ENCODE data around the gene RPS29.
"Not testable (repeated sequence)": the region's sequence is repeated elsewhere in the genome, so short reads cannot be mapped to it uniquely, and the experiment has no call there.

RPS29 gene

DNA sequence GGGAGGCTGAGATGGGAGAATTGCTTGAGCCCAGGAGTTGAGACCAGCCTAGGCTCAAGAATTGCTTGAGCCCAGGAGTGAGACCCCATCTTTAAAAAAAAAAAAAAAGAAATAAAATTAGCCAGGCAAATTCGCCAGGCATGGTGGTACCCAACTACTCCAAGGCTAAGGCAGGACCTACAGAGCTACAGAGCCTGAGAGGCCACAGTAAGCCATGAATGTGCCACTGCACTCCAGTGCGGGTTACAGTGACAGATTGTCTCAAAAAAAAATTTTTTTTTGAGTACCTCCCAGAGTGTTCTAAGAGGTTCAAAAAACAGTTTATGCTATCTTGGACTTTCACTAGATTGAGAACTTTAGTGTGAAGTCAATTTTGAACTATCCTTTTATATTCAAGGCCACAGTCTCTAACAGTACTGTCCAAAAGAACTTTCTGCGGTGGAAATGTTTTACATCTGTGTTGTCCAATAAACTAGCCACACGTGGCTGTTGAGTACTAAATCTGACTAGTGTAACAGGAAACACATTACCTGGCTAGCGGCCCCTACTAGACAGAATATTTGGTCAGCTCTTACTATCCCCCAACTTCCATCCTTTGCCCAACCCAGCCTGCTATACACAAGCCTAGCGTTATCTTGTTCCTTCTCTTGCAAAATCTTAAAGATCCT lies 31.8 kb upstream of the RPS29 start:
- H3K4me1 Mint-ChIP-seq (ENCODE audit: low read depth) = peaks cover 32% of the 10 kb centered on the region
- peak overlapping the region; percentile 98 for H3K4me3 Mint-ChIP-seq
- no peak for DNase-seq (ENCODE audit: low spot score)
- no peaks in the 10 kb centered on the region for H3K9me3 Mint-ChIP-seq
- peaks cover 64% of the 10 kb centered on the region for H3K36me3 Mint-ChIP-seq (ENCODE audit: low read depth)
- no peaks in the 10 kb centered on the region for H3K27me3 Mint-ChIP-seq (ENCODE audit: low read depth)
- peak overlapping the region; percentile 47 for H3K27ac Mint-ChIP-seq

DNA sequence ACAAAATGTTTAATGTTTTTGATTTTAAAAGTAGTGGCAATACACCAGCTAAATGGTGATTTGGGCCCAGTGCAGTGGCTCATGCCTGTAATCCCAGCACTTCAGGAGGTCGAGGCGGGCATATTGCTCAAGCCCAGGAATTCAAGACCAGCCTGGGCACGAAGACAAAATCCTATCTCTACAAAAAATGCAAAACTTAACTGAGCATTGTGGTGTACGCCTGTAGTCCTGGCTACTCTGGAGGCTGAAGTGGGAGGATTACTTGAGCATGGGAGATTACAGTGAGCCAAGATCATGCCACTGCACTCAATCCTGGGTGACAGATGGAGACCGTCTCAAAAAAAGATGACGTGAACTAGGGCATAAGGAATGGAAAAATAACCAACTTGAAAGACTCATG lies 29.6 kb upstream of the RPS29 start:
- Mint-ChIP-seq H3K4me3 (no peak overlapping the region), H3K9me3 (no peaks in the 10 kb centered on the region), H3K27ac (no peak overlapping the region), H3K4me1 (ENCODE audit: low read depth) (peaks cover 26% of the 10 kb centered on the region), H3K27me3 (ENCODE audit: low read depth) (no peaks in the 10 kb centered on the region), H3K36me3 (ENCODE audit: low read depth) (peaks cover 57% of the 10 kb centered on the region)
- no peak for DNase-seq (ENCODE audit: low spot score)

DNA sequence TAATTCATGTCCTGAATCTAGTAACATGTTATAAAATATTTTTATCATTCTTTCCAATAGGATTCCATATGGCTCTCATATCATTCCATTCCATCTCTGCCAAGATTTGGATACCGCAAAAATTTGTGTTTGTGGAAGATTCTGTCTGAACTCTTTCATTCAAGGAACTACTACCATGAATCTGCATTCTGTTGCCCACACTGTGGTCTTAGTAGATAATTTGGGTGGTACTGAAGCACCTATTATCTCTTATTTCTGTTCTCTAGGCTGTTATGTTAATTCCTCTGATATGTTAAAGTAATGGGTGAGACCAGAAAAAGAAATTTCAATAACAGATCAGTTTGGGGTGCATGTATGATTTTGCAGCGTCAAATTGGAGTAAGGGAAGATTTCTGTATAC lies 28.0 kb upstream of the RPS29 start:
- Mint-ChIP-seq H3K36me3 (ENCODE audit: low read depth) (peaks cover 48% of the 10 kb centered on the region), H3K4me1 (ENCODE audit: low read depth) (peaks cover 26% of the 10 kb centered on the region), H3K4me3 (no peak overlapping the region), H3K27me3 (ENCODE audit: low read depth) (no peaks in the 10 kb centered on the region), H3K9me3 (no peaks in the 10 kb centered on the region), H3K27ac (no peak overlapping the region)
- DNase-seq (ENCODE audit: low spot score) = no peak

DNA sequence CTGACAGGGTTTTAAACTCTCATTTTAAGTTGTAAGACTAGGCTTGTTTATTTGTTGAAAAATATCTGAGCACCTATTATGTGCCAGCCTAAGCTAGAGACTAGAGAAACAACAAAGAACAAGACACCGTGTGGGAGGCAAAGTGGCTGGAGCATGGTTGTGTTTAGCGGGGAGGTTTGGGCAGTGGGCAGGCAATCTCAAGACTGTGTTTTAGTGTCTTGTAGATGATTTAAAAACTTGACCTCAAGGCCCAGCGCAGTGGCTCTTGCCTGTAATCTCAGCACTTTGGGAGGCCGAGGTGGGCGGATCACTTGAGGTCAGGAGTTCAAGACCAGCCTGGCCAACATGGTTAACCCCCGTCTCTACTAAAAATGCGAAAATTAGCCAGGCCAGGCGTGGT lies 26.5 kb upstream of the RPS29 start:
- no peak overlapping the region for H3K27ac Mint-ChIP-seq
- no peak overlapping the region for H3K4me3 Mint-ChIP-seq
- no peaks in the 10 kb centered on the region for H3K27me3 Mint-ChIP-seq (ENCODE audit: low read depth)
- H3K9me3 Mint-ChIP-seq = no peaks in the 10 kb centered on the region
- H3K4me1 Mint-ChIP-seq (ENCODE audit: low read depth) = peaks cover 15% of the 10 kb centered on the region
- no peak for DNase-seq (ENCODE audit: low spot score)
- peaks cover 44% of the 10 kb centered on the region for H3K36me3 Mint-ChIP-seq (ENCODE audit: low read depth)

DNA sequence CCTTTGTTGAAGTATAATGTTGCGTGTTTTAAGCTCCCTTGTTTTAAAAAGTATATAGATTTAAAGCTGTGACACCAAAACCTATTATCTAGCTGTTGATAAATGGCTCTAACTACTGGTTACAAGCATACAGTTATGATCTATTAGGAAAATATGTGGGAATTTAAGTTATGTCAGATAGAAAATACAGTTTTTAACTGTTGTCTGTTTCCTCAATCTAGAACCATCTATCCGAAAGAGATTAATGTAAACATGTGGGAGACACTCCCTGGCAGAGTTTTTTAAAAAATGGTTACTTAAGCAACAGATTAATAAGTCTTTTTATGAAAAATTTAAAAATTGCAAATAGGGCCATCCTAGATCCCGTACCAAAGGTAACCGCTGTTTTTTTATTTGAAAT lies 26.1 kb upstream of the RPS29 start:
- no peaks in the 10 kb centered on the region for H3K9me3 Mint-ChIP-seq
- H3K27me3 Mint-ChIP-seq (ENCODE audit: low read depth) = no peaks in the 10 kb centered on the region
- H3K4me1 Mint-ChIP-seq (ENCODE audit: low read depth) = peaks cover 12% of the 10 kb centered on the region
- H3K27ac Mint-ChIP-seq = no peak overlapping the region
- no peak for DNase-seq (ENCODE audit: low spot score)
- peaks cover 42% of the 10 kb centered on the region for H3K36me3 Mint-ChIP-seq (ENCODE audit: low read depth)
- H3K4me3 Mint-ChIP-seq = no peak overlapping the region

DNA sequence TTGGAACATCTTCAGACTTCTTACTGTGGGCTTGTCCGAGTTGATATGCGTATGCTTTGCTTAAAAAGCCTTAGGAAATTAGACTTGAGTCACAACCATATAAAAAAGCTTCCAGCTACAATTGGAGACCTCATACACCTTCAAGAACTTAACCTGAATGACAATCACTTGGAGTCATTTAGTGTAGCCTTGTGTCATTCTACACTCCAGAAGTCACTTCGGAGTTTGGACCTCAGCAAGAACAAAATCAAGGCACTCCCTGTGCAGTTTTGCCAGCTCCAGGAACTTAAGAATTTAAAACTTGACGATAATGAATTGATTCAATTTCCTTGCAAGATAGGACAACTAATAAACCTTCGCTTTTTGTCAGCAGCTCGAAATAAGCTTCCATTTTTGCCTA lies 21.4 kb upstream of the RPS29 start:
- Mint-ChIP-seq H3K9me3 (no peaks in the 10 kb centered on the region), H3K27me3 (ENCODE audit: low read depth) (no peaks in the 10 kb centered on the region), H3K27ac (no peak overlapping the region), H3K4me3 (no peak overlapping the region), H3K36me3 (ENCODE audit: low read depth) (peaks cover 42% of the 10 kb centered on the region), H3K4me1 (ENCODE audit: low read depth) (peaks cover 9% of the 10 kb centered on the region)
- DNase-seq (ENCODE audit: low spot score) = no peak

DNA sequence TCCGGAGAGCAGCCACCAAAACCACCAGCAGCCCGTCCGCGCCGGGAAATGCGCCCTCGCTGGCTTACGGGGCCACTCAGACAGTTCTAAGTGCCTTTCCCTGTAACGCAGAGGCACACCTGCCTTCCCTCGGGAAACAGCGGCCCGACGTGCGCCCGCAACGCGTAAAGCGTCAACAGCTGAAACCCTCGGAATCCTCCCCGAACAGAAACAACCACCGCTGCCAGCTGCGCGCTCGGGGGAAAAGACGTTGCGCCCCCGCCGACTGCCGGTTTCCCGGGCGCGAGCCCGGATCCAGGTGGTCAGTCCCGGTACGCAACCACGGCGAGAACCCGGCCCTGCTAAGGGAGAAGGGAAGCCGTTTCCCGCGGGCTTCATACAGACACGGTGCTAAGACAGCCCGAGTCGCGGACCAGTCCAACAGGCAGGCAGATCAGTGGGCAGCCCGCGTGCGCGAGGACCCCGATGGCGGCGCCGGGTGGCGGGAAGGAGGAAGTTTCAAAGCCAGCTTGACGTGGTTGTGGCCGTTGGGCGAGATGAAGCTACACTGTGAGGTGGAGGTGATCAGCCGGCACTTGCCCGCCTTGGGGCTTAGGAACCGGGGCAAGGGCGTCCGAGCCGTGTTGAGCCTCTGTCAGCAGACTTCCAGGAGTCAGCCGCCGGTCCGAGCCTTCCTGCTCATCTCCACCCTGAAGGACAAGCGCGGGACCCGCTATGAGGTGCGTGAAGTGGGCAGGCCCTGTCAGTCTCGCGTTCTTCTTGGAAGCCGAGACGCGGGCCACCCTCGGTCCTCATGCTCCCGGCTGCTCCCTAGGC lies 12.5 kb upstream of the RPS29 start, which contains the start of gene LRR1:
Gene LRR1, plus strand, starts transcription at position 456 of the 816 bp plus-strand sequence. Its CDS starts 81 bp downstream, at position 537.
- Mint-ChIP-seq H3K9me3 (no peaks in the 10 kb centered on the region), H3K36me3 (ENCODE audit: low read depth) (peaks cover 21% of the 10 kb centered on the region), H3K4me3 (peak within 1 kb of the TSS; percentile 91), H3K27ac (peak within 1 kb of the TSS; percentile 95), H3K27me3 (ENCODE audit: low read depth) (no peaks in the 10 kb centered on the region), H3K4me1 (ENCODE audit: low read depth) (peaks cover 36% of the 10 kb centered on the region)
- DNase-seq (ENCODE audit: low spot score) = peak; percentile 85

DNA sequence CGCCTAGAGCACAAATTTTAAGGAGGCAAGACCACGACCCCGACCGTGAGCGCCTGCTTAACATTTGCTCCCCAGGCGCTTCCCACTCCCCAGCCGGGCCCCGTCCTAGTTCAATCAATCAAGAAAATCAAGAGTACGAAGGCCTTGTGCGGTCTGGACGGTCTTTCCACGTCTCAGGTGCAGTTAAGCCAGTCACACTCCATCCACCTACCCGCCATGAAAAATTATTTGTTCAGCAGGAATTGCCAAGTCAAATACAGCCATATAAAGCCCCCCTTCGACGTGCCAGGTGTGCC lies 12.0 kb upstream of the RPS29 start:
- no peak for DNase-seq (ENCODE audit: low spot score)
- Mint-ChIP-seq H3K27me3 (ENCODE audit: low read depth) (no peaks in the 10 kb centered on the region), H3K4me3 (peak overlapping the region; percentile 91), H3K4me1 (ENCODE audit: low read depth) (peaks cover 36% of the 10 kb centered on the region), H3K36me3 (ENCODE audit: low read depth) (peaks cover 18% of the 10 kb centered on the region), H3K9me3 (no peaks in the 10 kb centered on the region), H3K27ac (peak overlapping the region; percentile 95)

DNA sequence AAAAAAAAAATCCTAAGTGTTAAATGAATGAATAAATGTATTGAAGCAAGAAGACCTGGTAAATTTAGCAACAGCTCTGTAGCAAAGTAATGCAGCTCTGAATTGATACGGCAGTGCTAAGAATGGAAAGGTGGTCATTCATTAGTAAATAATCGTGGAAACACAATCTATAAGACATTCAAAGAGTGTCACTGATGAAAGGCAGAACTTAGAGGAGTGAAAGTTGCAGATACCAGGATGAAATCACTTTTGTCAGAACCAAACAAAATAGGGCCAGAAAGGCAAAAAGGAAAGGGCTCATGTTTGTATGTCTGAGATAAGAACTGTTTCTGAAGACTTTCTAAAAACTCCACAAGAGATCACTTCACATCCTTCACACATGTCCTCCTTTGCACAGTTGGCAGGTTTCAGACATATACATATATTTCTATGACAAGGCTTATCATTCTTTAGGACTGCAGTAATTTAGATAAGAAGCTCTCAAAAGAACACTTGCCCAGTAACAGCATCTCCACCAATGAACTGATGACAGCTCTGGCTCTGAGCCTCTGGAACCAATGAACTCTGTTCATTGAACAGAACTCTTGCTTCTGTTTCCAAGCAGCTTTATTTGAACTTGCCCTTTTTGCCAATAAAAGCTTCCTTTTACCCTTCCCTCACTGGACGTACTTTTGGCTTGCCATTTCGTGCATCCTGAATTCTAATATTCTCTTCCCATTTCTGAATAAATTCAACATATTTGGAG lies 8.3 kb upstream of the RPS29 start:
- Mint-ChIP-seq H3K27me3 (ENCODE audit: low read depth) (no peaks in the 10 kb centered on the region), H3K4me3 (no peak overlapping the region), H3K9me3 (no peaks in the 10 kb centered on the region), H3K36me3 (ENCODE audit: low read depth) (peaks cover 3% of the 10 kb centered on the region), H3K4me1 (ENCODE audit: low read depth) (peaks cover 22% of the 10 kb centered on the region), H3K27ac (no peak overlapping the region)
- no peak for DNase-seq (ENCODE audit: low spot score)

DNA sequence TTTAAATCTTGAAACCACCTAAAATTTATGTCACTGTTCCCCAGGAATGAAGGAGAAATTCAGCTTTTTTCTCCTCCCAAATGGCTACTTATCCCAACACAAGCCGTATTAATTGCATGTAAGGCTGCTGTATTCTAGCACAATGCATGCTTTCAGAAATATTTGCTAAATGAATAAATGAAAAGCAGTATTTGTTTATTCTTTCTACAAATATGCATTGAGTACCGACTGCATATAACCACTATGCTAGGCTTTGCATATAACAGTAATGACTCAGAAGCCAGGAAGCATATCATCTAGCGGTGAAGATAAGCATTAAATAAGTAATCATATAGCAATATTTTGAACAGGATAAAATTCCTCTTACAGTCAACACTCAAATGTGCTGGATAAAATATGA lies 6.8 kb upstream of the RPS29 start:
- Mint-ChIP-seq H3K4me1 (ENCODE audit: low read depth) (peaks cover 22% of the 10 kb centered on the region), H3K27ac (no peak overlapping the region), H3K27me3 (ENCODE audit: low read depth) (no peaks in the 10 kb centered on the region), H3K9me3 (no peaks in the 10 kb centered on the region), H3K4me3 (no peak overlapping the region), H3K36me3 (ENCODE audit: low read depth) (no peaks in the 10 kb centered on the region)
- no peak for DNase-seq (ENCODE audit: low spot score)

DNA sequence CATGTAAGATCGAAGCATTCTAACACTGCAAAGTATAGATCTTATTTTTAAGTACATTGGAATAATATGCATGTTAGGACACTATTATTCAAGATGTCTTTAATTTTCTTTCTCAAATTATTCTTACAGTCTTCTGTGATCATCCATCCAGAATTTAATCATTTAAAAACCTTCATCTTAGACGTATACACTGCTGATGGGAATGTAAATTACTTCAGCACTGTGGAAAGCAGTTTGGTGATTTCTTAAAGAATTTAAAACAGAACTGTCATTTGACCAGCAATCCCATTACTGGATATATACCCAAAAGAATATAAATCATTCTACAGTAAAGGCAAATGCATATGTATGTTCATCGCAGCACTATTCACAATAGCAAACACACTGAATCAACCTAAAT lies 3.2 kb upstream of the RPS29 start:
- no peak overlapping the region for H3K27ac Mint-ChIP-seq
- no peaks in the 10 kb centered on the region for H3K9me3 Mint-ChIP-seq
- peaks cover 17% of the 10 kb centered on the region for H3K4me1 Mint-ChIP-seq (ENCODE audit: low read depth)
- H3K4me3 Mint-ChIP-seq = no peak overlapping the region
- DNase-seq (ENCODE audit: low spot score) = no peak
- peaks cover 5% of the 10 kb centered on the region for H3K27me3 Mint-ChIP-seq (ENCODE audit: low read depth)
- peaks cover 18% of the 10 kb centered on the region for H3K36me3 Mint-ChIP-seq (ENCODE audit: low read depth)

DNA sequence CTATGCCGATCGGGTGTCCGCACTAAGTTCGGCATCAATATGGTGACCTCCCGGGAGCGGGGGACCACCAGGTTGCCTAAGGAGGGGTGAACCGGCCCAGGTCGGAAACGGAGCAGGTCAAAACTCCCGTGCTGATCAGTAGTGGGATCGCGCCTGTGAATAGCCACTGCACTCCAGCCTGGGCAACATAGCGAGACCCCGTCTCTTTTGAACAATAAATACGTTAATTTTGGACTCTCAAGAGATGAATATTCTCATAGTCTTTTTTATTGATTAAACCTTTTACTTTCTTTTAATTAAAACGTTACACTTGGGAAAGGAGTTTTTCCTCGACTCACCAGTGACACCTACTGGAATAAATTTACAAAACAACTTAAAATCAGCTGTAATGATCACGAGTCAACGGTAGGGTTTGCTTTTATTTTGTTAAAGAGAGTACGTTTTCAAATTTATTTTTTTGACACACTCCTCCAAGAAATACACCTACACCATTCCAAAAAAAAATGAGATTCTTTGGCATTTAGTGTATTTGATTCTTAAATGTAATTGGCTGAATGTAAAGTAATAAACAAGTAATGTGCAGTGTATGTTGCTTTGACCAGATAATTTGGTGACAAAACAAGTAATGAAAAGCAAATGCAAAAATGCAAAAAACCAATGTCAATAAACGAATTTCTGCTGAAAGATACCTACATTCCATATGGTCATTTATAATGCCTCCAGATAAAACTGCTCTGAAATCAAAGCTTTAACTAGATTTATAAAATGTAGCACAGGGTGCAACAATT lies 687 bp upstream of the RPS29 start:
- Mint-ChIP-seq H3K4me3 (peak overlapping the region; percentile 88), H3K27ac (peak overlapping the region; percentile 89), H3K27me3 (ENCODE audit: low read depth) (peaks cover 5% of the 10 kb centered on the region), H3K9me3 (no peaks in the 10 kb centered on the region), H3K4me1 (ENCODE audit: low read depth) (peaks cover 36% of the 10 kb centered on the region), H3K36me3 (ENCODE audit: low read depth) (peaks cover 41% of the 10 kb centered on the region)
- DNase-seq (ENCODE audit: low spot score) = peak; percentile 63

DNA sequence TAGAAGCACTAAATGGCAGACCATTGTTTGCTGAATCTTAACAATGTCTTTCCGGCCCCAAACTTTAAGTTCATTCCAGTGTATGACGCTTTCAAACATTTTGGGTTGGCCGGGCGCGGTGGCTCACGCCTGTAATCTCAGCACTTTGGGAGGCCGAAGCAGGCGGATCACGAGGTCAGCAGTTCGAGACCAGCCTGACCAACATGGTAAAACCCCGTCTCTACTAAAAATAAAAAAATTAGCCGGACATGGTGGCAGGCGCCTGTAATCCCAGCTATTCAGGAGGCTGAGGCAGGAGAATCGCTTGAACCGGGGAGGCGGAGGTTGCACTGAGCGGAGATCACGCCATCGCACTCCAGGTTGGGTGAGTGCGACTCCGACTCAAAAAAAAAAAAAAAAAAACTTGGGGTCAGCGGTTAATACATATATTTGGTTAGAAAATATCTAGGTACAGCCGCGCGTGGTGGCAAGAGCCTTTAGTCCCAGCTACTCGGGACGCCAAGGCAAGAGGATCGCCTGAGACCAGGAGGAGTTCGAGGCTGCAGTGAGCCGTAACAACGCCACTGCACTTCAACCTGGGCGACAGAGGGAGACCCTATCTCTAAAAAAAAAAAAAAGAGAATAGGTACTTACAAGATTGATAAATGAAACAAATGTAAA lies 1.1 kb downstream of the RPS29 start:
- H3K27ac Mint-ChIP-seq = peak overlapping the region; percentile 89
- H3K36me3 Mint-ChIP-seq (ENCODE audit: low read depth) = peaks cover 51% of the 10 kb centered on the region
- peaks cover 45% of the 10 kb centered on the region for H3K4me1 Mint-ChIP-seq (ENCODE audit: low read depth)

More for the DNA sequence above, 1.1 kb downstream of the RPS29 start:
- DNase-seq (ENCODE audit: low spot score); H3K9me3 Mint-ChIP-seq; H3K27me3 Mint-ChIP-seq (ENCODE audit: low read depth): not testable (repeated sequence)
- H3K4me3 Mint-ChIP-seq = peak overlapping the region; percentile 88
